H9 (cell line): ENCODE measurements around the gene PDZD4. TPM values are rescaled to one million over a fixed set of nuclear protein-coding genes. Genes with fewer than 3 reads are reported as not detected.

Experiments used
- DNase-seq: peaks from one replicate; pipeline ENCODE4 v3.0.0-alpha.2; 2017
- H2AFZ ChIP-seq: one replicate; pipeline ENCODE4 v1.6.1; 2013; ENCODE audit warnings: mild to moderate bottlenecking, low read length, control low read depth, moderate library complexity
- H2AK5ac ChIP-seq: 2 replicates; pipeline ENCODE4 v1.6.1; 2013; ENCODE audit warnings: low read length, control low read depth, mixed read lengths; ENCODE audit not compliant: insufficient read length
- H2BK120ac ChIP-seq: one replicate; pipeline ENCODE4 v1.6.1; 2013; ENCODE audit warnings: low read depth, mild to moderate bottlenecking, low read length, control low read depth, inconsistent platforms; ENCODE audit not compliant: poor library complexity, severe bottlenecking
- H2BK12ac ChIP-seq: 2 replicates; pipeline ENCODE4 v1.6.1; 2013; ENCODE audit warnings: low read length, control low read depth, mixed read lengths, low read depth; ENCODE audit not compliant: insufficient read length
- H2BK15ac ChIP-seq: 2 replicates; pipeline ENCODE4 v1.6.1; 2013; ENCODE audit warnings: low read depth, low read length, control low read depth
- H2BK20ac ChIP-seq: one replicate; pipeline ENCODE4 v1.6.1; 2013; ENCODE audit warnings: low read depth, mild to moderate bottlenecking, low read length, control low read depth, inconsistent platforms; ENCODE audit not compliant: poor library complexity, severe bottlenecking
- H2BK5ac ChIP-seq: 2 replicates; pipeline ENCODE4 v1.6.1; 2013; ENCODE audit warnings: low read length, control low read depth, mixed read lengths; ENCODE audit not compliant: insufficient read length
- H3K14ac ChIP-seq: 2 replicates; pipeline ENCODE4 v1.6.1; 2013; ENCODE audit warnings: low read length, control low read depth; ENCODE audit not compliant: insufficient read depth
- H3K18ac ChIP-seq: 2 replicates; pipeline ENCODE4 v1.6.1; 2013; ENCODE audit warnings: low read depth, mild to moderate bottlenecking, mixed read lengths, low read length, control low read depth; ENCODE audit not compliant: insufficient read length
- H3K23ac ChIP-seq: 2 replicates; pipeline ENCODE4 v1.6.1; 2013; ENCODE audit warnings: low read length, control low read depth, mixed read lengths, low read depth; ENCODE audit not compliant: insufficient read length
- H3K23me2 ChIP-seq: 2 replicates; pipeline ENCODE4 v1.6.1; 2013; ENCODE audit warnings: low read depth, mild to moderate bottlenecking, mixed read lengths, low read length, control low read depth; ENCODE audit not compliant: insufficient read length, poor library complexity, severe bottlenecking
- H3K27ac ChIP-seq: 2 replicates; pipeline ENCODE4 v1.5.1; 2013; ENCODE audit warnings: low read length, control low read depth, mixed read lengths, low read depth; ENCODE audit not compliant: insufficient read length
- H3K27me3 ChIP-seq: 2 replicates; pipeline ENCODE4 v1.6.1; 2013; ENCODE audit warnings: low read length, control low read depth, inconsistent platforms; ENCODE audit not compliant: insufficient read depth
- H3K4ac ChIP-seq: 2 replicates; pipeline ENCODE4 v1.6.1; 2013; ENCODE audit warnings: low read depth, mild to moderate bottlenecking, control low read depth, inconsistent platforms, low read length, moderate library complexity
- H3K4me1 ChIP-seq: 2 replicates; pipeline ENCODE4 v1.6.1; 2013; ENCODE audit warnings: low read length, control low read depth, inconsistent platforms; ENCODE audit not compliant: insufficient read depth
- H3K4me2 ChIP-seq: 2 replicates; pipeline ENCODE4 v1.6.1; 2013; ENCODE audit warnings: low read length, control low read depth, mixed read lengths; ENCODE audit not compliant: insufficient read length, insufficient read depth
- H3K56ac ChIP-seq: 2 replicates; pipeline ENCODE4 v1.6.1; 2013; ENCODE audit warnings: low read depth, mild to moderate bottlenecking, mixed read lengths, low read length, control low read depth; ENCODE audit not compliant: insufficient read length
- H3K79me1 ChIP-seq: 2 replicates; pipeline ENCODE4 v1.6.1; 2013; ENCODE audit warnings: low read depth, mild to moderate bottlenecking, moderate library complexity, low read length, control low read depth, inconsistent platforms; ENCODE audit not compliant: insufficient read depth, poor library complexity, severe bottlenecking
- H3K79me2 ChIP-seq: 2 replicates; pipeline ENCODE4 v1.6.1; 2013; ENCODE audit warnings: low read length, control low read depth, inconsistent platforms; ENCODE audit not compliant: insufficient read depth
- H3K9ac ChIP-seq: 2 replicates; pipeline ENCODE4 v1.6.1; 2013; ENCODE audit warnings: low read length, control low read depth, mixed read lengths; ENCODE audit not compliant: insufficient read length; ENCODE audit errors: extremely low read depth
- H3K9me3 ChIP-seq: one replicate; pipeline ENCODE4 v1.6.1; 2013; ENCODE audit warnings: low read depth, low read length, inconsistent platforms; ENCODE audit not compliant: control insufficient read depth
- H3T11ph ChIP-seq: one replicate; pipeline ENCODE4 v1.6.1; 2013; ENCODE audit warnings: mild to moderate bottlenecking, low read length, control low read depth, inconsistent platforms
- H4K20me1 ChIP-seq: one replicate; pipeline ENCODE4 v1.6.1; 2013; ENCODE audit not compliant: control insufficient read depth, insufficient read length, insufficient read depth
- H4K5ac ChIP-seq: 2 replicates; pipeline ENCODE4 v1.6.1; 2013; ENCODE audit warnings: low read depth, mild to moderate bottlenecking, mixed read lengths, low read length, control low read depth; ENCODE audit not compliant: insufficient read length
- H4K8ac ChIP-seq: replicated peaks from 2 replicates; pipeline ENCODE4 v1.6.1; 2013; ENCODE audit warnings: low read length, control low read depth, mixed read lengths, low read depth; ENCODE audit not compliant: insufficient read length
- H4K91ac ChIP-seq: 2 replicates; pipeline ENCODE4 v1.6.1; 2013; ENCODE audit warnings: low read depth, mild to moderate bottlenecking, moderate library complexity, mixed read lengths, low read length, control low read depth; ENCODE audit not compliant: insufficient read length
- H3K27ac Mint-ChIP-seq, 3 experiments: 2 replicates in 2 of 3; 3 replicates in 1 of 3; pipeline ENCODE4 v1.8.0; 2020 to 2021; ENCODE audit warnings: mixed read lengths in 3 of 3, mild to moderate bottlenecking in 1 of 3, moderate library complexity in 1 of 3
- H3K27me3 Mint-ChIP-seq: 2 replicates; pipeline ENCODE4 v1.8.0; 2021; ENCODE audit warnings: low read depth, mild to moderate bottlenecking, moderate library complexity, mixed read lengths
- H3K36me3 Mint-ChIP-seq, 3 experiments: 2 replicates in 2 of 3; 3 replicates in 1 of 3; pipeline ENCODE4 v1.8.0; 2020 to 2021; ENCODE audit warnings: low read depth in 3 of 3, mixed read lengths in 3 of 3; ENCODE audit not compliant: insufficient read depth in 1 of 3
- H3K4me1 Mint-ChIP-seq, 2 experiments: 2 replicates each; pipeline ENCODE4 v1.8.0; 2020; ENCODE audit warnings: mixed read lengths in 2 of 2
- H3K4me3 Mint-ChIP-seq, 2 experiments: 2 replicates in 1 of 2; 3 replicates in 1 of 2; pipeline ENCODE4 v1.8.0; 2020 to 2021; ENCODE audit warnings: mild to moderate bottlenecking in 2 of 2, mixed read lengths in 2 of 2, moderate library complexity in 1 of 2
- H3K9me3 Mint-ChIP-seq, 2 experiments: 2 replicates in 1 of 2; 3 replicates in 1 of 2; pipeline ENCODE4 v1.8.0; 2020; ENCODE audit warnings: mild to moderate bottlenecking in 2 of 2, mixed read lengths in 2 of 2, moderate library complexity in 1 of 2
- WGBS: extraction: QIAGEN DNeasy Blood & Tissue Kit; methylation state at CpG from one replicate; pipeline ENCODE4 v1.1.7; 2013; ENCODE audit warnings: missing lambda C conversion rate, low lambda C conversion rate, mixed read lengths; ENCODE audit not compliant: insufficient read length; ENCODE audit errors: extremely low coverage; 5-methylcytosine and 5-hydroxymethylcytosine counted together
- total RNA-seq: library from RNA; stranded (reverse); gene quantifications from 2 replicates; pipeline ENCODE4 v1.2.1, GENCODE V29; 2021
- TF ChIP-seq, protein P1 (sequence below): fragments of 200-600 bp; sonication (generic); conservative IDR thresholded peaks from 3 replicates; pipeline ENCODE4 v1.8.0; 2021; ENCODE audit warnings: antibody characterized with exemption, mild to moderate bottlenecking

Gene PDZD4
- total RNA-seq, 1 experiment from 2014 or later: 110 TPM

DNA sequence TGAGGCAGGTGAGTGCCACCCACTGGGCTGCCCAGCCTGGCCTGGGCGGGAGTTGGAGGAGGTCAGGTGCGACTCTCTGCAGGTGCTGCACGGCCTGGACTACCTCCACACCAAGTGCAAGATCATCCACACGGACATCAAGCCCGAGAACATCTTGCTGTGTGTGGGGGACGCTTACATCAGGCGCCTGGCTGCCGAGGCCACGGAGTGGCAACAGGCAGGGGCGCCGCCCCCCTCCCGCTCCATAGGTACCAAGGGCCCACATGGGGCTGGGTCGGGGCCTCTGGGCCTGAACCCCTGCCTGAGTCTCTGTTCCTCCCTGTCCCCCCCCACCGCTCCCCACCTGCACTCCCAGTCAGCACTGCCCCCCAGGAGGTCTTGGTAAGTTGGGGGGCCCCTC is 47.5 kb downstream of the PDZD4 start:
- Histone ChIP-seq H3K79me1 (no peaks in the 10 kb centered on the region), H3T11ph (no peak overlapping the region), H3K9me3 (peaks cover 8% of the 10 kb centered on the region), H3K4me2 (no peak overlapping the region), H3K27me3 (no peaks in the 10 kb centered on the region), H2BK5ac (no peak overlapping the region), H3K4ac (no peak overlapping the region), H2AFZ (no peak overlapping the region), H3K9ac (no peak overlapping the region), H4K20me1 (no peaks in the 10 kb centered on the region), H4K8ac (no peak overlapping the region), H2BK15ac (no peak overlapping the region), H3K56ac (no peak overlapping the region), H3K18ac (no peak overlapping the region), H2BK12ac (no peak overlapping the region), H2AK5ac (no peak overlapping the region), H3K79me2 (no peaks in the 10 kb centered on the region), H3K4me1 (no peaks in the 10 kb centered on the region), H3K23me2 (no peaks in the 10 kb centered on the region), H2BK120ac (no peak overlapping the region), H2BK20ac (no peak overlapping the region), H4K5ac (no peak overlapping the region), H3K27ac (no peak overlapping the region), H3K14ac (no peak overlapping the region), H3K23ac (no peak overlapping the region), H4K91ac (no peak overlapping the region)
- no CpG with 5 or more reads among the region's 14 CpGs for WGBS
- H3K4me1 Mint-ChIP-seq: peaks cover 4 to 8% of the 10 kb centered on the region in 2 experiments
- peaks cover 41 to 66% of the 10 kb centered on the region in 2 experiments for H3K9me3 Mint-ChIP-seq
- TF ChIP-seq, protein P1, sequence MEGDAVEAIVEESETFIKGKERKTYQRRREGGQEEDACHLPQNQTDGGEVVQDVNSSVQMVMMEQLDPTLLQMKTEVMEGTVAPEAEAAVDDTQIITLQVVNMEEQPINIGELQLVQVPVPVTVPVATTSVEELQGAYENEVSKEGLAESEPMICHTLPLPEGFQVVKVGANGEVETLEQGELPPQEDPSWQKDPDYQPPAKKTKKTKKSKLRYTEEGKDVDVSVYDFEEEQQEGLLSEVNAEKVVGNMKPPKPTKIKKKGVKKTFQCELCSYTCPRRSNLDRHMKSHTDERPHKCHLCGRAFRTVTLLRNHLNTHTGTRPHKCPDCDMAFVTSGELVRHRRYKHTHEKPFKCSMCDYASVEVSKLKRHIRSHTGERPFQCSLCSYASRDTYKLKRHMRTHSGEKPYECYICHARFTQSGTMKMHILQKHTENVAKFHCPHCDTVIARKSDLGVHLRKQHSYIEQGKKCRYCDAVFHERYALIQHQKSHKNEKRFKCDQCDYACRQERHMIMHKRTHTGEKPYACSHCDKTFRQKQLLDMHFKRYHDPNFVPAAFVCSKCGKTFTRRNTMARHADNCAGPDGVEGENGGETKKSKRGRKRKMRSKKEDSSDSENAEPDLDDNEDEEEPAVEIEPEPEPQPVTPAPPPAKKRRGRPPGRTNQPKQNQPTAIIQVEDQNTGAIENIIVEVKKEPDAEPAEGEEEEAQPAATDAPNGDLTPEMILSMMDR: no peak
- H3K36me3 Mint-ChIP-seq: peaks cover 12 to 28% (median 17%) of the 10 kb centered on the region in 3 experiments; a peak in 6 of 7 replicates
- H3K27me3 Mint-ChIP-seq: peaks cover 2% of the 10 kb centered on the region; the same call in 1 of the 2 replicates
- DNase-seq: no peak
- no peak overlapping the region for H3K4me3 Mint-ChIP-seq
- H3K27ac Mint-ChIP-seq: no peak overlapping the region
